ENCODE measurements around the gene FAM236B.
"Not testable (repeated sequence)": the region's sequence is repeated elsewhere in the genome, so short reads cannot be mapped to it uniquely, and the experiment has no call there.

- TF ChIP-seq CTCF (IDR thresholded peaks at IDR 0.05; ENCODE audit: insufficient read depth, low read length); POLR2AphosphoS5 (IDR thresholded peaks at IDR 0.05; ENCODE audit: low read depth); REST (IDR thresholded peaks at IDR 0.05; ENCODE audit: insufficient replicate concordance, low read depth); GABPA (IDR thresholded peaks at IDR 0.05; ENCODE audit: low read depth): not testable (repeated sequence)
Measured at GRCh38 chrX:72745546-72745945, 36.9 kb downstream of the FAM236B start.
